ENCODE data around the gene IRF2BPL. TPM values are rescaled to one million over a fixed set of nuclear protein-coding genes. Genes with fewer than 3 reads are reported as not detected.
A peak's percentile ranks its signal among the peaks of the same experiment; 100 is the strongest.

The IRF2BPL gene
- total RNA-seq, 6 experiments from 2014 or later = 11.7 to 18.1 (median 13.7) TPM

DNA sequence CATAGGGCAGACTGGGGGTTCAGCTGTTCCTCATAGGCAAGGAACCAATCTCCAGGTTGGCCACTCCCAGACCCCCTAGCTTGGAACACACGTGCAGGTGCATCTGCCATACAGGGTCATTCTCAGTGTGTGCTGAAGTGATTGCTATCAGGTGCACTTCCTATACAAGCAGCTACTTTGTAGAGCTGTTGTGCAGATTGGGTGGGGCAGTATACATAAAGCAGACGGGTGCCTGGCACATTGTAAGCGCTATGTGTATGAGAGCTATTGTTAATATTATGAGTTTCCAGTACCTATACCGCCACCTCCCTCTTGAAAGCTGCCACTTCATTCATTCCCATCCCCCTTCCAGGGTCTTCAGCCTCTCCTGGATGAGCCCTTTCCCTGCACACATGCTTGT lies 17.3 kb downstream of the IRF2BPL start:
- Histone ChIP-seq H3K4me1 (peaks cover 0 to 41% (median 13%) of the 10 kb centered on the region in 4 donors), H3K4me3 (no peak overlapping the region), H3K36me3 (no peaks in the 10 kb centered on the region), H3K27ac (no peak overlapping the region), H3K27me3 (no peaks in the 10 kb centered on the region), H3K9me3 (no peaks in the 10 kb centered on the region)
- DNase-seq (no peak), ATAC-seq (no peak)
- TF ChIP-seq, protein P1, sequence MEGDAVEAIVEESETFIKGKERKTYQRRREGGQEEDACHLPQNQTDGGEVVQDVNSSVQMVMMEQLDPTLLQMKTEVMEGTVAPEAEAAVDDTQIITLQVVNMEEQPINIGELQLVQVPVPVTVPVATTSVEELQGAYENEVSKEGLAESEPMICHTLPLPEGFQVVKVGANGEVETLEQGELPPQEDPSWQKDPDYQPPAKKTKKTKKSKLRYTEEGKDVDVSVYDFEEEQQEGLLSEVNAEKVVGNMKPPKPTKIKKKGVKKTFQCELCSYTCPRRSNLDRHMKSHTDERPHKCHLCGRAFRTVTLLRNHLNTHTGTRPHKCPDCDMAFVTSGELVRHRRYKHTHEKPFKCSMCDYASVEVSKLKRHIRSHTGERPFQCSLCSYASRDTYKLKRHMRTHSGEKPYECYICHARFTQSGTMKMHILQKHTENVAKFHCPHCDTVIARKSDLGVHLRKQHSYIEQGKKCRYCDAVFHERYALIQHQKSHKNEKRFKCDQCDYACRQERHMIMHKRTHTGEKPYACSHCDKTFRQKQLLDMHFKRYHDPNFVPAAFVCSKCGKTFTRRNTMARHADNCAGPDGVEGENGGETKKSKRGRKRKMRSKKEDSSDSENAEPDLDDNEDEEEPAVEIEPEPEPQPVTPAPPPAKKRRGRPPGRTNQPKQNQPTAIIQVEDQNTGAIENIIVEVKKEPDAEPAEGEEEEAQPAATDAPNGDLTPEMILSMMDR (IDR thresholded peaks at IDR 0.05) = no peak
- no peak for TF ChIP-seq POLR2A (IDR thresholded peaks at IDR 0.05)
- WGBS (ENCODE audit: insufficient coverage, low coverage, low lambda C conversion rate, missing lambda C conversion rate) = 90% methylated on average over 2 of the region's 4 CpGs
- intact Hi-C loops (cut with DNase I) = loop anchor here in 1 of 2 donors (10.0 kb wide), 1 partner anchor 46 kb away; no protein-coding TSS in a partner anchor

DNA sequence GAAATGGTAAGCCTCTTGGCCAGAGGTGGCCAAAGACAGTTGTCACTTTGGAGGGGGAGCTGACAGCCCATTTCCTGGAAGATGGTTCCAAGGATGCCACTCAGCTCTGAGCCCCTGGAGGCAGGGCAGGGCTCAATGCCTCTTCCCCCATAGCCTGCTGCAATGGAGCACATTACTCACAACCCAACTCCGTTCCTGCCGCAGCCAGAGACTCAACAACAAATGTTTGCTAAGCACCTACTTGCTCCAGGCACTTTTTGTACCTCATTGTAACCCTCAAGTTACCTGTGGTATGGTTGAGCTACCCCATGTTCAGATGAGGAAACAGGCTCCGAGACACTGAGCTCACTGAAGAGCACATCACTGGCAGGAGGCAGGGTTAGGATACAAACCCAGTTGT lies 19.5 kb downstream of the IRF2BPL start:
- no peak for ATAC-seq
- Histone ChIP-seq H3K4me3 (no peak overlapping the region), H3K36me3 (no peaks in the 10 kb centered on the region), H3K4me1 (peaks cover 0 to 62% (median 22%) of the 10 kb centered on the region in 4 donors), H3K9me3 (no peaks in the 10 kb centered on the region), H3K27ac (peak overlapping the region in 2 of 3 donors; percentile 87 to 95), H3K27me3 (no peaks in the 10 kb centered on the region)
- TF ChIP-seq POLR2A (IDR thresholded peaks at IDR 0.05) = no peak
- TF ChIP-seq, protein P1 (IDR thresholded peaks at IDR 0.05) = no peak
- intact Hi-C loops (cut with DNase I) = no loop called here
- 100% methylated on average over 2 of the region's 3 CpGs for WGBS (ENCODE audit: insufficient coverage, low coverage, low lambda C conversion rate, missing lambda C conversion rate)
- no peak for DNase-seq

DNA sequence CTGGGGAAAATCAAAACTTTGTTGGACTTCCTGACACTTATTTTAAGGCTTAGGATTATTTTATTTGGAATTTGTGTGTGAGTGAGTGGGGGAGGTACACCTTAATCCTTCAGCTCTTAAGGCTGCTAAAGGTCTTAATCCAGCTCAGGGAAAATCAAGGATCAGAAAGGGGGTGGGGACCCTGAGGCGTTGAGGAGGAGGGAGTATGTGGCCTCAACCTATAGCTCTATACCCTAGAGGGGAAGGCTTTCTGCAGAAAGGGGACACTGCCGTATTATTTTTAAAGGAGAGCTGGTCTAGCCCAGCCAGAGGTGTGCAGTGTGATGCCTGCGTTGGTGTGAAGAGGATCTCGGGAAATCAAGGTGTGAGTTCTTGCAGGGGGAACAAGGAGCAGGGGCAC lies 20.0 kb downstream of the IRF2BPL start:
- H3K4me1 ChIP-seq = peaks cover 0 to 62% (median 24%) of the 10 kb centered on the region in 4 donors
- no peaks in the 10 kb centered on the region for H3K9me3 ChIP-seq
- TF ChIP-seq, protein P1 (IDR thresholded peaks at IDR 0.05) = no peak
- no peak for TF ChIP-seq POLR2A (IDR thresholded peaks at IDR 0.05)
- H3K27me3 ChIP-seq = no peaks in the 10 kb centered on the region
- ATAC-seq (no peak), DNase-seq (no peak)
- no peak overlapping the region for H3K4me3 ChIP-seq
- intact Hi-C loops (cut with DNase I) = no loop called here
- 91% methylated on average over 4 of the region's 4 CpGs for WGBS (ENCODE audit: insufficient coverage, low coverage, low lambda C conversion rate, missing lambda C conversion rate)
- no peaks in the 10 kb centered on the region for H3K36me3 ChIP-seq
- peak overlapping the region in 2 of 3 donors; percentile 87 to 95 for H3K27ac ChIP-seq

GRCh38 chr14:77007975-77008421 lies 20.5 kb downstream of the IRF2BPL start:
- Histone ChIP-seq H3K27ac (peak overlapping the region in 2 of 3 donors; percentile 87 to 95), H3K4me3 (no peak overlapping the region), H3K4me1 (peaks cover 0 to 68% (median 27%) of the 10 kb centered on the region in 4 donors), H3K9me3 (no peaks in the 10 kb centered on the region), H3K27me3 (no peaks in the 10 kb centered on the region), H3K36me3 (no peaks in the 10 kb centered on the region)
- 11% methylated on average over 3 of the region's 3 CpGs for WGBS (ENCODE audit: insufficient coverage, low coverage, low lambda C conversion rate, missing lambda C conversion rate)
- DNase-seq = peak; percentile 88 to 99 (median 99)
- intact Hi-C loops (cut with DNase I) = no loop called here
- peak; percentile 78 to 97 (median 89) for ATAC-seq
- TF ChIP-seq, protein P1 (IDR thresholded peaks at IDR 0.05) = no peak
- TF ChIP-seq POLR2A (IDR thresholded peaks at IDR 0.05) = no peak
